Epithelial cell of proximal tubule (primary cell): ENCODE results near the gene COL5A2. TPM values are rescaled to one million over a fixed set of nuclear protein-coding genes. Genes with fewer than 3 reads are reported as not detected.

Experiments
- DNase-seq: peaks from one replicate; pipeline ENCODE4 v3.0.0-alpha.2; 2011; ENCODE audit warnings: low read depth
- H3K4me3 ChIP-seq: 2 replicates; pipeline ENCODE4 v1.5.1; 2011; ENCODE audit warnings: low read depth, mild to moderate bottlenecking, low read length
- CTCF ChIP-seq: conservative IDR thresholded peaks from 2 replicates; pipeline ENCODE4 v1.5.1; 2012; ENCODE audit warnings: low read depth, mild to moderate bottlenecking, low read length
- total RNA-seq: library from RNA; depleted of rRNA; stranded (reverse); fragments of >200 nt; gene quantifications from 2 replicates; pipeline ENCODE4 v1.2.3, GENCODE V29; 2015

Gene COL5A2
- total RNA-seq, 1 donor from 2014 or later = 32.7 TPM

DNA sequence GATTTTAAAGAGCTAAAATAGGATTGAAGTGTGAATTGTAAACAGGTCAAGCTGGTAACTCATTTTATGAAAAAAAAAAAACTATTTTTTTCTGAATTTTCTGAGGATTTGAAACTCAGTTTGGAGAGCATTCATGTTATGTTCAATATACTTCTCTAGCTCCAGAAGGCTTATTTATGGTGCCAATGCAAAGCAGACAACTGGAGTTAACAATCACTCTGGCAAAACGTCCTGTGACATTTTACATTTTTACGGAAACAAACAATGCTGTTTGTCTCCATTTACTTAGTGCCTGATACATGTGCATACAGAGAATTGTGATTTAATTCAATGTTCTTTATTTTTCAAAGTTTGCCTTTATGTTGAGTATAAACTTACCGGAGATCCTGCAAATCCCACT, 96.0 kb downstream of the COL5A2 start:
- TF ChIP-seq CTCF = no peak
- no peak overlapping the region for H3K4me3 ChIP-seq
- DNase-seq = no peak

GRCh38 chr2:189083106-189083505, 96.5 kb downstream of the COL5A2 start:
- TF ChIP-seq CTCF = no peak
- no peak for DNase-seq

DNA sequence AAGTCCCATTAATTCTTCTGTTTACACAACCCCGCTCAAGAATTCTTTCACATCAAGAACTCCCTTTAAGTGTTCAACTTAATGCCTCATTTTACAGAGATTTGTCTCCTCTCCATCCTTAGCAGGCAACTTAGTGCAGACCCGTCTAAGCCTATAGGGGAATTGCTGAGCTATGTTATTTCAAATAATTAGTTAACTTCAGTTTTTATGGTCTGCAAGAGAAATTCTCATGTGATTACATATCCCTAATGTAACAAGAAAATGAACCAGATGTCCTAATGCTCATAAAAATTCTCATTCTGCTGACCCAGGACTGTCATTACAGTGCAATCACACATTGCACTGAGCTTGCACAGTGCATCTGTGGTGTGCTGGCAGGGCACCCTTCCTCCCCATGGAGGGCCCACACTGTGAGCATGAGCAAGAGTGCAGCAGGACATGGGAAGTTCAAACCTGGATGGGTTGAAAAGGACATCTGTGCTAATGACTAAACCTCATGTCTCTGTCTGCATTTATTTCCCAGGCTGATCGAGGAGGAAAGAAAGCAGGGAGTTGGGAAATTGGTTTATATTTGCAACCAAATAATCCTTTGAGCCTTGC, 97.1 kb downstream of the COL5A2 start:
- no peak overlapping the region for H3K4me3 ChIP-seq
- TF ChIP-seq CTCF = no peak
- DNase-seq = no peak

More at GRCh38 chr2:189083106-189083505, 96.5 kb downstream of the COL5A2 start:
- H3K4me3 ChIP-seq = no peak overlapping the region

- no peak overlapping the region for H3K4me3 ChIP-seq
- TF ChIP-seq CTCF = no peak
- DNase-seq = no peak
These were observed 103.0 kb downstream of the COL5A2 start for GRCh38 chr2:189076572-189076971.

GRCh38 chr2:189076120-189076519, 103.4 kb downstream of the COL5A2 start:
- no peak overlapping the region for H3K4me3 ChIP-seq
- DNase-seq = no peak
- no peak for TF ChIP-seq CTCF

GRCh38 chr2:189074506-189074905, 105.1 kb downstream of the COL5A2 start:
- no peak for DNase-seq
- no peak for TF ChIP-seq CTCF

DNA sequence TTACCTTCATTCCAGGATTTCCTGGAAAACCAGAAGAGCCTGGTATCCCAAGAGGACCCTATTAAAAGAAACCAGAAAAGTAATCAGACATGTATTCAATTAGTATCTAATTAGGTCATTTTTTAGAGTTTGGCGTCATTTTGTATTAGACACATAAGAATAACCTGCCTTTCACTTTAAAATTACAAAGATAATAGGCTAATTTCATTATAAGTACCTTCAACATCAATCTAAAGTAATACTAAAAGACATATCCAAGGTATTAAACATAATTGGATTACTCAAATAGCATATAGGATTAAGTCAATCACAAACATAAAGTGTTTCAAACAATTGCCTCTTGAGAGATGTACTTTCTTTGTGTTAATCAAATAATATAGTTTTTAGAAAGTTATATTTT, 107.5 kb downstream of the COL5A2 start:
- TF ChIP-seq CTCF = no peak
- DNase-seq = no peak
- H3K4me3 ChIP-seq = no peak overlapping the region

More at GRCh38 chr2:189074506-189074905, 105.1 kb downstream of the COL5A2 start:
- H3K4me3 ChIP-seq = no peak overlapping the region
